Endodermal cell (in vitro differentiated cells): ENCODE results near the gene CEP112. TPM values are rescaled to one million over a fixed set of nuclear protein-coding genes. Genes with fewer than 3 reads are reported as not detected.

Experiments
- DNase-seq: peaks from one replicate; pipeline ENCODE4 v3.0.0-alpha.2; 2017
- H3K27ac ChIP-seq: 2 replicates; pipeline ENCODE4 v1.5.1; 2013; ENCODE audit warnings: mild to moderate bottlenecking, low read depth, low read length, moderate library complexity
- H3K27me3 ChIP-seq: 2 replicates; pipeline ENCODE4 v1.6.1; 2013; ENCODE audit warnings: mild to moderate bottlenecking, low read length, moderate library complexity; ENCODE audit not compliant: insufficient read depth, control insufficient read depth, poor library complexity, severe bottlenecking
- H3K36me3 ChIP-seq: 2 replicates; pipeline ENCODE4 v1.7.0; 2013; ENCODE audit warnings: mild to moderate bottlenecking, low read length, moderate library complexity; ENCODE audit not compliant: control insufficient read depth, insufficient read depth
- H3K4me1 ChIP-seq: one replicate; pipeline ENCODE4 v1.7.0; 2013; ENCODE audit warnings: low read length; ENCODE audit not compliant: control insufficient read depth, insufficient read depth
- H3K4me3 ChIP-seq: 2 replicates; pipeline ENCODE4 v1.5.1; 2013; ENCODE audit warnings: mild to moderate bottlenecking, low read length, moderate library complexity
- H3K9ac ChIP-seq: 2 replicates; pipeline ENCODE4 v1.6.1; 2013; ENCODE audit warnings: mild to moderate bottlenecking, low read length, moderate library complexity; ENCODE audit not compliant: poor library complexity, severe bottlenecking; ENCODE audit errors: extremely low read depth
- H3K9me3 ChIP-seq: 2 replicates; pipeline ENCODE4 v1.6.1; 2013; ENCODE audit warnings: mild to moderate bottlenecking, low read length, moderate library complexity; ENCODE audit not compliant: control insufficient read depth
- H3K27ac Mint-ChIP-seq: 2 replicates; pipeline ENCODE4 v1.8.0; 2020; ENCODE audit warnings: mixed read lengths
- H3K27me3 Mint-ChIP-seq: 2 replicates; pipeline ENCODE4 v1.8.0; 2021; ENCODE audit warnings: mild to moderate bottlenecking, mixed read lengths; ENCODE audit not compliant: insufficient read depth
- H3K36me3 Mint-ChIP-seq: 2 replicates; pipeline ENCODE4 v1.8.0; 2020; ENCODE audit warnings: low read depth, mixed read lengths
- H3K4me1 Mint-ChIP-seq: 2 replicates; pipeline ENCODE4 v1.8.0; 2020; ENCODE audit warnings: mixed read lengths
- H3K4me3 Mint-ChIP-seq: 2 replicates; pipeline ENCODE4 v1.8.0; 2020; ENCODE audit warnings: mild to moderate bottlenecking, moderate library complexity, mixed read lengths
- H3K9me3 Mint-ChIP-seq: 2 replicates; pipeline ENCODE4 v1.8.0; 2020; ENCODE audit warnings: mild to moderate bottlenecking, mixed read lengths
- CTCF ChIP-seq: fragments of 200-600 bp; sonication (generic); conservative IDR thresholded peaks from 2 replicates; pipeline ENCODE4 v1.5.0; 2021; ENCODE audit warnings: antibody characterized with exemption, mild to moderate bottlenecking
- WGBS, 2 experiments: methylation state at CpG; one replicate each; pipeline versions ENCODE4 v1.1.5 to v1.1.7; 2013; ENCODE audit warnings: missing lambda C conversion rate in 2 of 2, mixed read lengths in 1 of 2; ENCODE audit not compliant: insufficient coverage in 1 of 2, insufficient read length in 1 of 2; 5-methylcytosine and 5-hydroxymethylcytosine counted together
- total RNA-seq, 2 donors: library from RNA; stranded (reverse); fragmentation: NEBNext Ultra II Directional in 1 of 2; extraction: Animal tissue kit (Norgen Biotek cat#: 25700) in 1 of 2; gene quantifications; 2 replicates in 1 of 2; 3 replicates in 1 of 2; pipeline ENCODE4 v1.2.1, GENCODE V29; 2021

Gene CEP112
- total RNA-seq, 2 donors from 2014 or later, result 15.2 to 21.4 TPM

GRCh38 chr17:65926599-65926998 lies 265.3 kb downstream of the CEP112 start:
- Histone ChIP-seq H3K4me3 (no peak overlapping the region), H3K9ac (no peak overlapping the region), H3K27ac (no peak overlapping the region), H3K27me3 (no peaks in the 10 kb centered on the region), H3K36me3 (peaks cover 10% of the 10 kb centered on the region), H3K9me3 (peaks cover 12% of the 10 kb centered on the region), H3K4me1 (no peaks in the 10 kb centered on the region)
- no peak for DNase-seq
- H3K27ac Mint-ChIP-seq, result no peak overlapping the region
- no peak overlapping the region for H3K4me3 Mint-ChIP-seq
- H3K9me3 Mint-ChIP-seq, result peaks cover 15% of the 10 kb centered on the region
- H3K36me3 Mint-ChIP-seq, result peaks cover 26% of the 10 kb centered on the region
- no peak for TF ChIP-seq CTCF
- no peaks in the 10 kb centered on the region for H3K4me1 Mint-ChIP-seq
- WGBS, 2 experiments, result 98 to 100% methylated on average over 3 to 4 of the region's 5 CpGs
- H3K27me3 Mint-ChIP-seq, result no peaks in the 10 kb centered on the region

GRCh38 chr17:65925606-65926307 lies 266.2 kb downstream of the CEP112 start:
- TF ChIP-seq CTCF, result no peak
- no peaks in the 10 kb centered on the region for H3K27me3 Mint-ChIP-seq
- peaks cover 26% of the 10 kb centered on the region for H3K36me3 Mint-ChIP-seq
- WGBS, 2 experiments, result 92 to 95% methylated on average over 6 to 8 of the region's 8 CpGs
- H3K36me3 ChIP-seq, result peaks cover 10% of the 10 kb centered on the region
- H3K4me1 ChIP-seq, result no peaks in the 10 kb centered on the region
- peaks cover 12% of the 10 kb centered on the region for H3K9me3 ChIP-seq
- peaks cover 15% of the 10 kb centered on the region for H3K9me3 Mint-ChIP-seq
- DNase-seq, result no peak
- no peak overlapping the region for H3K4me3 ChIP-seq
- H3K27me3 ChIP-seq, result no peaks in the 10 kb centered on the region
- H3K4me3 Mint-ChIP-seq, result no peak overlapping the region
- no peak overlapping the region for H3K9ac ChIP-seq
- H3K27ac Mint-ChIP-seq, result no peak overlapping the region
- H3K4me1 Mint-ChIP-seq, result peaks cover 8% of the 10 kb centered on the region
- H3K27ac ChIP-seq, result no peak overlapping the region

- Histone ChIP-seq H3K4me3 (peak overlapping the region; percentile 16), H3K4me1 (peaks cover 7% of the 10 kb centered on the region), H3K27ac (no peak overlapping the region), H3K36me3 (peaks cover under 1% of the 10 kb centered on the region), H3K9me3 (peaks cover 12% of the 10 kb centered on the region), H3K9ac (no peak overlapping the region), H3K27me3 (no peaks in the 10 kb centered on the region)
- Mint-ChIP-seq H3K4me3 (no peak overlapping the region), H3K9me3 (peaks cover 9% of the 10 kb centered on the region), H3K4me1 (peaks cover 26% of the 10 kb centered on the region), H3K36me3 (peaks cover 15% of the 10 kb centered on the region), H3K27ac (peak overlapping the region; percentile 8), H3K27me3 (no peaks in the 10 kb centered on the region)
- WGBS, 2 experiments, result 64 to 66% methylated on average over 5 to 6 of the region's 6 CpGs
- no peak for DNase-seq
- TF ChIP-seq CTCF, result no peak
Observed at GRCh38 chr17:65920996-65921395, 270.9 kb downstream of the CEP112 start.
